ENCODE data around the gene GRHPR. TPM values are rescaled to one million over a fixed set of nuclear protein-coding genes. Genes with fewer than 3 reads are reported as not detected.

GRHPR gene
- total and polyA plus RNA-seq, 7 donors = 72.2 to 138 (median 100) TPM

DNA sequence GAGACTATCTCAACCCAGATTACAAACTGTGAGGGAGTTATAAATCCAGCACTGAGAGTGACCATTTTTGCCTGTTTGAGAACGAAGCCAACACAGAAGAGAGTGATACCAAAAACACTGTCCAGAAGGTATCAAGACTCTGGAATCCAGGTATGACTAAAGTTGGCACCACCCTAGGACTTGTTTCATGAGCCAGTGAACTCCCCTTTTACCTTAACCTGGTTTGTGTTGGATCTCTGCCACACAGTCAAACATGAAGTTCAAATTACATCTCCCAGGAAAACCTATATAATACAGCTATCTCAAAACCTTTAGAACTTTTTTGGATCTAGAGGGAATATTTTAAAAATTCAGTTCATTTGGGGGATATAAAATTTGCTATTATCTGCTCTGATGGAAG is 31.3 kb downstream of the GRHPR start:
- DNase-seq (no peak), ATAC-seq (no peak)
- Histone ChIP-seq H3K27me3 (ENCODE audit: insufficient read depth in 3 of 3, low read length in 2 of 3) (no peaks in the 10 kb centered on the region), H3K9me3 (no peaks in the 10 kb centered on the region), H3K27ac (no peak overlapping the region), H3K4me1 (peaks cover 10% of the 10 kb centered on the region), H3K36me3 (ENCODE audit: insufficient read depth in 1 of 2, low read depth in 1 of 2) (no peaks in the 10 kb centered on the region), H3K4me3 (no peak overlapping the region)
- TF ChIP-seq, protein P1, sequence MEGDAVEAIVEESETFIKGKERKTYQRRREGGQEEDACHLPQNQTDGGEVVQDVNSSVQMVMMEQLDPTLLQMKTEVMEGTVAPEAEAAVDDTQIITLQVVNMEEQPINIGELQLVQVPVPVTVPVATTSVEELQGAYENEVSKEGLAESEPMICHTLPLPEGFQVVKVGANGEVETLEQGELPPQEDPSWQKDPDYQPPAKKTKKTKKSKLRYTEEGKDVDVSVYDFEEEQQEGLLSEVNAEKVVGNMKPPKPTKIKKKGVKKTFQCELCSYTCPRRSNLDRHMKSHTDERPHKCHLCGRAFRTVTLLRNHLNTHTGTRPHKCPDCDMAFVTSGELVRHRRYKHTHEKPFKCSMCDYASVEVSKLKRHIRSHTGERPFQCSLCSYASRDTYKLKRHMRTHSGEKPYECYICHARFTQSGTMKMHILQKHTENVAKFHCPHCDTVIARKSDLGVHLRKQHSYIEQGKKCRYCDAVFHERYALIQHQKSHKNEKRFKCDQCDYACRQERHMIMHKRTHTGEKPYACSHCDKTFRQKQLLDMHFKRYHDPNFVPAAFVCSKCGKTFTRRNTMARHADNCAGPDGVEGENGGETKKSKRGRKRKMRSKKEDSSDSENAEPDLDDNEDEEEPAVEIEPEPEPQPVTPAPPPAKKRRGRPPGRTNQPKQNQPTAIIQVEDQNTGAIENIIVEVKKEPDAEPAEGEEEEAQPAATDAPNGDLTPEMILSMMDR (IDR thresholded peaks at IDR 0.05) = no peak
- intact Hi-C loops (cut with DNase I) = no loop called here
- WGBS, 3 donors = 89 to 93% (median 90%) methylated on average over 1 of the region's 1 CpG

DNA sequence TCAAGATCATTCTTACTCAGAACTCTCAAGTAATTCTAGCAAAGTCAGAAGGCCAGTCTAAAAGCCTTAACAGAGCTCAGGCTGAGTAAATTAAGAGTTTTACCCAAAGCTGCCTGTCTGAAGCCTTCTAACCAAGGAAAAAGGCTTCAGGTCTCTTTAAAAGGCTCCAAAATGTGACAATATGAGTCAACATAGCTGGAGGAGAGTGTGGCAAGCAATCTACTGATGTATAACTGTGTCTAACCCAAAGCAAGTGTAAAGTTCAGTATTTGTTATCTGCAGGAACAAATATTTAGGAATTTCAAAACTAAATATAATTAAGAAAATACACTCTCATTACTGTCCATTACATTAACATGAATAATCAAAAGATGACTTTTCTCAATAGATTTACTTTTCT is 31.7 kb downstream of the GRHPR start:
- no peak overlapping the region for H3K4me3 ChIP-seq
- peaks cover 10% of the 10 kb centered on the region for H3K4me1 ChIP-seq
- DNase-seq (no peak), ATAC-seq (no peak)
- no peaks in the 10 kb centered on the region for H3K36me3 ChIP-seq (ENCODE audit: insufficient read depth in 1 of 2, low read depth in 1 of 2)
- no peaks in the 10 kb centered on the region for H3K27me3 ChIP-seq (ENCODE audit: insufficient read depth in 3 of 3, low read length in 2 of 3)
- H3K9me3 ChIP-seq = no peaks in the 10 kb centered on the region
- no peak overlapping the region for H3K27ac ChIP-seq
- intact Hi-C loops (cut with DNase I) = no loop called here
- TF ChIP-seq, protein P1 (IDR thresholded peaks at IDR 0.05) = no peak

DNA sequence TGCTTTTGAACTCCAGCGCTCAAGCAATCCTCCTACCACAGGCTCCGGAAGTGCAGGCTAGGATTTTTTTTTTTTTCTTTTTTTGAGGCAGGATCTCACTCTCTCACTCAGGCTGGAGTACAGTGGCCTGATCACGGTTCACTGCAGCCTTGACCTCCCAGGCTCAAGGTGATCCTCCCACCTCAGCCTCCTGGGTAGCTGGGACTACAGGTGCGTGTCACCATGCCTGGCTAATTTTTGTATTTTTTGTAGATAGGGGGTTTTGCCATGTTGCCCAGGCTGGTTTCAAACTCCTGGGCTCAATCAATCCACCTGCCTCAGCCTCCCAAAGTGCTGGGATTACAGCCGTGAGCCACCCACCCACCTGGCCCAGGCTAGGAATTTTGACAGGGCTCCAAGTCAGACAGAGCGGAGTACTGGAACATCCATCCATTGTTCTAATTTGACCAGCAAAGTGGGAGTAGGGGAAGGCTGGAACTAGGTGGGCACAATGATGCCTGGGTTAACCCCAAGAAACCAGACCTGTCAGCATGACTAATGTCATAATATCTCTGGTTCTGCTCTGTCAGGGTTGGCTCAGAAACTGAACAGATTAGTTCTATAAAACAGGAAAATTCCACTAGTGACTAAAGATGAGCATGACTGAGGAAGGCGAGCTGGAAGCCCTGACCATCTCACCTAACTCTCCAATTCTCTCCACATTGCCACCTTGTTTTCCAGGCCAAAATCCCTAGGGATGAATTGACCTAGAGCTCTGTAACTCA is 33.6 kb downstream of the GRHPR start:
- Histone ChIP-seq H3K4me3 (no peak overlapping the region), H3K9me3 (no peaks in the 10 kb centered on the region), H3K4me1 (peaks cover 10% of the 10 kb centered on the region), H3K27me3 (ENCODE audit: insufficient read depth in 3 of 3, low read length in 2 of 3) (no peaks in the 10 kb centered on the region), H3K36me3 (ENCODE audit: insufficient read depth in 1 of 2, low read depth in 1 of 2) (no peaks in the 10 kb centered on the region), H3K27ac (no peak overlapping the region)
- WGBS, 3 donors = 73 to 81% (median 74%) methylated on average over 7 of the region's 7 CpGs
- TF ChIP-seq, protein P1 (IDR thresholded peaks at IDR 0.05) = no peak
- ATAC-seq = no peak
- intact Hi-C loops (cut with DNase I) = no loop called here
- no peak for DNase-seq

GRCh38 chr9:37456817-37457216 is 34.3 kb downstream of the GRHPR start:
- no peak for DNase-seq
- H3K36me3 ChIP-seq (ENCODE audit: insufficient read depth in 1 of 2, low read depth in 1 of 2) = no peaks in the 10 kb centered on the region
- H3K9me3 ChIP-seq = no peaks in the 10 kb centered on the region
- peaks cover 15% of the 10 kb centered on the region for H3K4me1 ChIP-seq
- TF ChIP-seq, protein P1 (IDR thresholded peaks at IDR 0.05) = no peak
- no peak for ATAC-seq
- no peaks in the 10 kb centered on the region for H3K27me3 ChIP-seq (ENCODE audit: insufficient read depth in 3 of 3, low read length in 2 of 3)
- 80 to 97% (median 86%) methylated on average over 1 of the region's 1 CpG for WGBS, 3 donors
- H3K27ac ChIP-seq = no peak overlapping the region
- intact Hi-C loops (cut with DNase I) = no loop called here
- no peak overlapping the region for H3K4me3 ChIP-seq

DNA sequence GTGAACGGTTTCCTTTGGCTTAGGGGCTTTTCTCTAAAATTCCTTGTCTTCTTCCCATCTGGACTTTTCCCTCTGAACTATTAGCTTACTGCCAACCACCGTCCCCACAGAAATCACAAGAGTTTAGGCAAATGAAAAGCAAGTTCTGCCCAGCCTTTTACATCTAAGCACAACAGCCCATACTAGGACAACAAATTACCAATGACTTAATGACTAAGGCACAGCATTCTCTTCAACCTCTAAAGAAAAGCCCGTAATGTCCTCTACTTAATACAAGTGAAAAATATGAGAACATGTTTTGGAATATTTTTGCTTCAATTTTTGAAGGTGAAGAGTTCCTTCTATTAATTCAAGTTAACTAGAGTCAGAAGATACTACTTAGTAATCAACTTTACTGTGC is 41.5 kb downstream of the GRHPR start:
- Histone ChIP-seq H3K36me3 (ENCODE audit: insufficient read depth in 1 of 2, low read depth in 1 of 2) (no peaks in the 10 kb centered on the region), H3K27me3 (ENCODE audit: insufficient read depth in 3 of 3, low read length in 2 of 3) (no peaks in the 10 kb centered on the region), H3K4me3 (peak overlapping the region; percentile 96), H3K4me1 (peaks cover 19% of the 10 kb centered on the region), H3K27ac (peak overlapping the region; percentile 99), H3K9me3 (no peaks in the 10 kb centered on the region)
- ATAC-seq (no peak), DNase-seq (no peak)
- intact Hi-C loops (cut with DNase I) = loop anchor here in 1 of 2 donors (5.0 to 10.0 kb wide), 2 partner anchors 42 to 321 kb away; partner anchors contain the start of genes EXOSC3 and GRHPR
- 22 to 38% (median 25%) methylated on average over 3 of the region's 3 CpGs for WGBS, 3 donors
- TF ChIP-seq, protein P1 (IDR thresholded peaks at IDR 0.05) = no peak

Data from psoas muscle (tissue), 8 donors.